Nephron progenitor cell (in vitro differentiated cells): ENCODE data around the gene ZNF571.

ENCODE experiments used
- DNase-seq: peaks from one replicate; pipeline ENCODE4 v3.0.0; 2021
- H3K27ac Mint-ChIP-seq: 2 replicates; pipeline ENCODE4 v1.8.0; 2021; ENCODE audit warnings: mild to moderate bottlenecking, moderate library complexity, mixed read lengths
- H3K27me3 Mint-ChIP-seq: 2 replicates; pipeline ENCODE4 v1.8.0; 2021; ENCODE audit warnings: mild to moderate bottlenecking, low read depth, mixed read lengths; ENCODE audit not compliant: poor library complexity
- H3K36me3 Mint-ChIP-seq: 2 replicates; pipeline ENCODE4 v1.8.0; 2021; ENCODE audit warnings: low read depth, mixed read lengths
- H3K4me1 Mint-ChIP-seq: 2 replicates; pipeline ENCODE4 v1.8.0; 2021; ENCODE audit warnings: mixed read lengths
- H3K4me3 Mint-ChIP-seq: 2 replicates; pipeline ENCODE4 v1.8.0; 2021; ENCODE audit warnings: mild to moderate bottlenecking, moderate library complexity, mixed read lengths
- H3K9me3 Mint-ChIP-seq: 2 replicates; pipeline ENCODE4 v1.8.0; 2021; ENCODE audit warnings: mild to moderate bottlenecking, moderate library complexity, mixed read lengths
- TF ChIP-seq, protein P1 (sequence below): fragments of 200-600 bp; sonication (generic); IDR thresholded peaks from 2 replicates; pipeline ENCODE4 v1.5.0; 2021; ENCODE audit warnings: antibody characterized with exemption

The ZNF571 gene

DNA sequence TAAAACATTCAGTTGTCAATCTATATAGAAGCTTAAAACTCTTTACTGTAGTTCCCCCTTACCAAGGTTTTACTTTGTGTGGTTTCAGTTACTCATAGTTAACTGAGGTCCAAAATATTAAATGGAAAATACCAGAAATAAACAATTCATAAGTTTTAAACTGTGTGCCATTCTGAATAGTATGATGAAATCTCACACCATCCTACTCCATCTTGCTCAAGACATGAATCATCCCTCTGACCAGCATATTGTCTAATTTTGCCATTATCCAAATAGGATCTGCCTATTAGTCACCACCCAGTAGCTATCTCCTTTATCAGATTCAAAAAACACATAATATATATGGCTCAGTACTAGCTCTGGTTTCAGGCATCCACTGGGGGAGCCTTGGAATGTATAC is 22.4 kb downstream of the ZNF571 start:
- no peak overlapping the region for H3K27ac Mint-ChIP-seq
- H3K36me3 Mint-ChIP-seq: peaks cover 38% of the 10 kb centered on the region
- no peaks in the 10 kb centered on the region for H3K27me3 Mint-ChIP-seq
- no peaks in the 10 kb centered on the region for H3K4me1 Mint-ChIP-seq
- H3K9me3 Mint-ChIP-seq: no peaks in the 10 kb centered on the region
- no peak for DNase-seq
- H3K4me3 Mint-ChIP-seq: no peak overlapping the region
- TF ChIP-seq, protein P1, sequence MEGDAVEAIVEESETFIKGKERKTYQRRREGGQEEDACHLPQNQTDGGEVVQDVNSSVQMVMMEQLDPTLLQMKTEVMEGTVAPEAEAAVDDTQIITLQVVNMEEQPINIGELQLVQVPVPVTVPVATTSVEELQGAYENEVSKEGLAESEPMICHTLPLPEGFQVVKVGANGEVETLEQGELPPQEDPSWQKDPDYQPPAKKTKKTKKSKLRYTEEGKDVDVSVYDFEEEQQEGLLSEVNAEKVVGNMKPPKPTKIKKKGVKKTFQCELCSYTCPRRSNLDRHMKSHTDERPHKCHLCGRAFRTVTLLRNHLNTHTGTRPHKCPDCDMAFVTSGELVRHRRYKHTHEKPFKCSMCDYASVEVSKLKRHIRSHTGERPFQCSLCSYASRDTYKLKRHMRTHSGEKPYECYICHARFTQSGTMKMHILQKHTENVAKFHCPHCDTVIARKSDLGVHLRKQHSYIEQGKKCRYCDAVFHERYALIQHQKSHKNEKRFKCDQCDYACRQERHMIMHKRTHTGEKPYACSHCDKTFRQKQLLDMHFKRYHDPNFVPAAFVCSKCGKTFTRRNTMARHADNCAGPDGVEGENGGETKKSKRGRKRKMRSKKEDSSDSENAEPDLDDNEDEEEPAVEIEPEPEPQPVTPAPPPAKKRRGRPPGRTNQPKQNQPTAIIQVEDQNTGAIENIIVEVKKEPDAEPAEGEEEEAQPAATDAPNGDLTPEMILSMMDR: no peak

DNA sequence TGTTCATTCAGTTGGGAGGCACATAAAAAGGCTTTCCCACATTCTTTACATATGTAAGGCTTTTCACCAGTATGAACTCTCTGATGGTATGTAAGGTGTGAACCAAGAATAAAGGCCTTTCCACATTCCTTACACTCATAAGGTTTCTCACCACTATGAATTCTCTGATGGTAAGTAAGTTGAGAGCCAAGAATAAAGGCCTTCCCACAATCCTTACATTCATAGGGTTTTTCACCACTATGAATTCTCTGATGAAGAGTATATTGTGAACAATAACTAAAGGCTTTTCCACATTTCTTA is 29.3 kb downstream of the ZNF571 start:
- Mint-ChIP-seq H3K4me1 (no peaks in the 10 kb centered on the region), H3K9me3 (peaks cover 30% of the 10 kb centered on the region), H3K4me3 (no peak overlapping the region), H3K36me3 (peaks cover 97% of the 10 kb centered on the region), H3K27me3 (no peaks in the 10 kb centered on the region), H3K27ac (no peak overlapping the region)
- TF ChIP-seq, protein P1: no peak
- no peak for DNase-seq

DNA sequence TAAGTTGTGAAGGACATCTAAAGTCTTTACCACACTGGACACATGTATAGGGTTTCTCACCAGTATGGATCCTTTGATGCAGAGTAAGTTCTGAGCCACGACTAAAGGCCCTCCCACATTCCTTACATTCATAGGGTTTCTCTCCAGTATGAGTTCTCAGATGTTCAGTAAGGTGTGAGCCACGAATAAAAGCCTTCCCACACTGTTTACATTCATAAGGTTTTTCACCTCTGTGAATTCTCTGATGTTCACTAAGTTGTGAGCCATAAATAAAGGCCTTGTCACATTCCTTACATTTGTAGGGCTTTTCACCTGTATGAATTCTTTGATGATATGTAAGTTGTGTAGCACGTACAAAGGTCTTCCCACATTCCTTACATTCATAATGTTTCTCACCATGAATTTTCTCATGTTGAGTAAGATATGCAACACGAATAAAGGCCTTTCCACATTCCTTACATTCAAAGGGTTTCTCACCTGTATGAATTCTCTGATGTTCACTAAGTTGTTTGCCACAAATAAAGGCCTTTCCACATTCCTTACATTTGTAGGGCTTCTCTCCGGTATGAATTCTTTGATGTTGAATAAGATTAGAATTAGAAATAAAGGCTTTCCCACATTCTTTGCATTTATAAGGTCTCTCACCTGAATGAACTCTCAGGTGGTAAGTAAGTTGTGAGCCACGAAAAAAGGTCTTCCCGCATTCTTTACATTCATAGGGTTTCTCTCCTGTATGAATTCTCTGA is 29.8 kb downstream of the ZNF571 start:
- peaks cover 33% of the 10 kb centered on the region for H3K9me3 Mint-ChIP-seq
- H3K4me3 Mint-ChIP-seq: no peak overlapping the region
- DNase-seq: no peak
- TF ChIP-seq, protein P1: no peak
- no peak overlapping the region for H3K27ac Mint-ChIP-seq
- H3K4me1 Mint-ChIP-seq: no peaks in the 10 kb centered on the region
- peaks cover 94% of the 10 kb centered on the region for H3K36me3 Mint-ChIP-seq
- H3K27me3 Mint-ChIP-seq: no peaks in the 10 kb centered on the region

DNA sequence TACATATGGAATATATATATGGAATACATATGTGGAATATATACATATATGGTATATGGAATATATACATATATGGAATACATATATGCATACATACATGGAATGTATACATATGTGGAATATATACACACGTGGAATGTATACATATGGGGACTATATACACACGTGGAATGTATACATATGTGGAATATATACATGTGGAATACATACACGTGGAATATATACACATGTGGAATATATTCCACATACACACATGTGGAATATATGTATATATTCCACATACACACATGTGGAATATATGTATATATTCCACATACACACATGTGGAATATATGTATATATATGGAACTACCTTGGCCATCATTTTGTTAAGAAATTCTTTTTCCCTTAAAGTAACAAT is 31.1 kb downstream of the ZNF571 start:
- DNase-seq: no peak
- Mint-ChIP-seq H3K9me3 (peaks cover 46% of the 10 kb centered on the region), H3K27me3 (peaks cover 2% of the 10 kb centered on the region), H3K27ac (no peak overlapping the region), H3K4me1 (no peaks in the 10 kb centered on the region), H3K4me3 (no peak overlapping the region), H3K36me3 (peaks cover 94% of the 10 kb centered on the region)
- TF ChIP-seq, protein P1: no peak

DNA sequence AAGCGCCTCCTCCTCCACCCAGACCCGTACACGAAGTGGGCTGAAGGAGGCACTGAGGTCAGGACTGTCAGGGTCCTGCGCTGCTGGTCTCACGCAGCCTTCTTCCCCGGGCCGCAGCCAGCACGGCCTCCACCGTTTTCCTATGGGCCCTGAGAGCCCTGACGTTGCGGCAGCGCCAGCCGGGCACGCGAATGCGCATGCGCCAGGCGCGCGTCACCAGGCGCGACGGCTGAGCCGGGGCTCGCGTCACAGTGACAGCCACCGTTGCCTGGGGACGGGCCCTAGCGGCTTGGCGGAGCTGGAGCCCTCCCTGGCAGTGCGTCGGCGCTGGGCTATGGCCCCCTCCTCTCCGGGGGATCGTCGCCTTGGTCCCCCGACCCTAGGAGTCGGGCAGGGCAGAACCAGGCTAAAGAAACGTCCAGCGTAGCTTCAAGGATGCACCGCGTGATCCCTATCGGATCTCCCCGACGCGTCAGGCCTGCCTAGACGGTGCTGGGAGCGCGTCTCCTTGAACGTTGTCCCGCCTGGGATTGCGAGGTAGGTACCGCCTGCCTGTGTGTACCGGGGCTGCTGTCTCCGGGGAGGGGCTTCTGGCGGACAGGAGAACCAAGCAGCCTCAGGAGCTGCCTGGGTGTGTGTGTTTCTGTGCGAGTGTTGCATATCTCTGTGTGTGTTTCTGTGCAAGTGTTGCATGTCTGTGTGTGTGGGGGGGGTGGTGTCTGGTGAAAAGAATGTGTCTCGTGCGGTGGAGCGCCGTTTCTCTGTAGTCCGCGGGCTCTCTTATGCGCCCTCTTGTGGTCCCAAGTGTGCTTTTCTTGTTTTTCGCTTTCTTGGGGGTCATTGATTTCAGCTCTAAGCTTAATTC is 43.2 kb downstream of the ZNF571 start:
- Mint-ChIP-seq H3K4me1 (no peaks in the 10 kb centered on the region), H3K27me3 (no peaks in the 10 kb centered on the region), H3K27ac (no peak overlapping the region), H3K9me3 (peaks cover 90% of the 10 kb centered on the region), H3K4me3 (no peak overlapping the region), H3K36me3 (peaks cover 70% of the 10 kb centered on the region)
- DNase-seq: no peak
- TF ChIP-seq, protein P1: no peak
